HL-60 (cell line): Measurements from ENCODE around the gene HYAL1.

Source experiments
- DNase-seq, 2 experiments: peaks; one replicate each; pipeline ENCODE4 v3.0.0-alpha.2; 2010 to 2020; ENCODE audit warnings: low read depth in 1 of 2, low spot score in 1 of 2
- H3K27ac ChIP-seq: fragments of 250-450 bp; sonication (Bioruptor Pico); replicated peaks from 2 replicates; pipeline ENCODE4 v1.5.1; 2020; ENCODE audit warnings: mild to moderate bottlenecking, moderate library complexity
- H3K27me3 ChIP-seq: fragments of 250-450 bp; sonication (Bioruptor Pico); 2 replicates; pipeline ENCODE4 v1.5.1; 2021; ENCODE audit warnings: mild to moderate bottlenecking, moderate library complexity; ENCODE audit not compliant: insufficient read depth, poor library complexity, severe bottlenecking
- H3K4me3 ChIP-seq: replicated peaks from 2 replicates; pipeline ENCODE4 v1.5.1; 2011; ENCODE audit warnings: mild to moderate bottlenecking, control low read depth, low read length; ENCODE audit not compliant: insufficient read depth
- CTCF ChIP-seq: IDR thresholded peaks from one replicate; pipeline ENCODE4 v1.5.1; 2011; ENCODE audit warnings: low read length, control low read depth, inconsistent platforms; ENCODE audit not compliant: insufficient read depth
- GABPA ChIP-seq: IDR thresholded peaks from 2 replicates; pipeline ENCODE4 v1.6.1; 2012; ENCODE audit warnings: low read depth
- POLR2AphosphoS5 ChIP-seq: IDR thresholded peaks from 2 replicates; pipeline ENCODE4 v1.6.1; 2012; ENCODE audit warnings: low read depth
- REST ChIP-seq: IDR thresholded peaks from 2 replicates; pipeline ENCODE4 v1.6.1; 2012; ENCODE audit warnings: low read depth; ENCODE audit not compliant: insufficient replicate concordance
- SPI1 ChIP-seq: IDR thresholded peaks from 2 replicates; pipeline ENCODE4 v1.6.1; 2012; ENCODE audit warnings: low read depth, mild to moderate bottlenecking, borderline replicate concordance

Gene HYAL1

GRCh38 chr3:50324351-50325112 is 21.2 kb upstream of the HYAL1 start:
- Histone ChIP-seq H3K27ac (peak overlapping the region; percentile 100), H3K27me3 (no peaks in the 10 kb centered on the region), H3K4me3 (no peak overlapping the region)
- TF ChIP-seq CTCF (peak; percentile 89), POLR2AphosphoS5 (no peak)
- peak in 1 of 2 experiments; percentile 68 for DNase-seq

GRCh38 chr3:50323614-50324199 is 20.3 kb upstream of the HYAL1 start:
- peak overlapping the region; percentile 100 for H3K27ac ChIP-seq
- DNase-seq, result no peak
- TF ChIP-seq SPI1, result peak; percentile 39; the same call in 1 of the 2 replicates
- TF ChIP-seq POLR2AphosphoS5, result 0 out of 2 replicates have a peak, but pooled peaks have one; percentile 6
- no peak for TF ChIP-seq REST
- TF ChIP-seq GABPA, result no peak
- TF ChIP-seq CTCF, result no peak
- H3K4me3 ChIP-seq, result no peak overlapping the region
- no peaks in the 10 kb centered on the region for H3K27me3 ChIP-seq

GRCh38 chr3:50323092-50323600 is 19.8 kb upstream of the HYAL1 start:
- Histone ChIP-seq H3K4me3 (no peak overlapping the region), H3K27ac (peak overlapping the region; percentile 100), H3K27me3 (no peaks in the 10 kb centered on the region)
- peak in 1 of 2 experiments; percentile 49 for DNase-seq
- TF ChIP-seq POLR2AphosphoS5, result peak; percentile 48; the same call in 1 of the 2 replicates
- no peak for TF ChIP-seq GABPA
- TF ChIP-seq SPI1, result peak; percentile 26; the same call in 1 of the 2 replicates
- no peak for TF ChIP-seq REST
- TF ChIP-seq CTCF, result no peak
